Activated CD4-positive, alpha-beta T cell treated with anti-CD3 and anti-CD28 coated beads, Interleukin-2, amount 10 ng/mL, durations not matched to agents 7 days and 5 days (primary cell): ENCODE measurements around the gene PKDCC. TPM values are rescaled to one million over a fixed set of nuclear protein-coding genes. Genes with fewer than 3 reads are reported as not detected.
"Not testable (repeated sequence)": the region's sequence is repeated elsewhere in the genome, so short reads cannot be mapped to it uniquely, and the experiment has no call there.

Experiments
- CTCF ChIA-PET: fragments of 350-600 bp; sonication (Branson Sonifier 250); formaldehyde crosslinking; loops from one replicate; lab custom pipeline; 2021; ENCODE audit warnings: antibody characterized with exemption; lab: Charles Lee
- POLR2A ChIA-PET: fragments of 350-600 bp; sonication (Branson Sonifier 250); formaldehyde crosslinking; loops from one replicate; lab custom pipeline; 2021; ENCODE audit warnings: antibody characterized with exemption; lab: Charles Lee
- DNase-seq: peaks from one replicate; pipeline ENCODE4 v3.0.0-alpha.2; 2020
- H3K27ac Mint-ChIP-seq: one replicate; pipeline ENCODE4 v1.8.0; 2021; ENCODE audit warnings: mild to moderate bottlenecking, moderate library complexity, mixed read lengths
- H3K27me3 Mint-ChIP-seq: one replicate; pipeline ENCODE4 v1.8.0; 2021; ENCODE audit warnings: mixed read lengths
- H3K36me3 Mint-ChIP-seq: one replicate; pipeline ENCODE4 v1.8.0; 2021; ENCODE audit warnings: low read depth, mixed read lengths
- H3K4me1 Mint-ChIP-seq: one replicate; pipeline ENCODE4 v1.8.0; 2021; ENCODE audit warnings: mixed read lengths
- H3K4me3 Mint-ChIP-seq: one replicate; pipeline ENCODE4 v1.8.0; 2021; ENCODE audit warnings: mild to moderate bottlenecking, moderate library complexity, mixed read lengths
- H3K9me3 Mint-ChIP-seq: one replicate; pipeline ENCODE4 v1.8.0; 2021; ENCODE audit warnings: mixed read lengths
- total RNA-seq, 2 experiments: library from RNA; stranded (reverse); gene quantifications; one replicate each; pipeline ENCODE4 v1.2.3, GENCODE V29; 2021

The PKDCC gene
- total RNA-seq, 2 experiments from 2014 or later, result not detected

- H3K36me3 Mint-ChIP-seq, result no peaks in the 10 kb centered on the region
- no peaks in the 10 kb centered on the region for H3K4me1 Mint-ChIP-seq
- POLR2A ChIA-PET, result no interaction called here
- no peak for DNase-seq
- no peak overlapping the region for H3K4me3 Mint-ChIP-seq
- no peaks in the 10 kb centered on the region for H3K9me3 Mint-ChIP-seq
- CTCF ChIA-PET, result interaction anchor here (0.9 to 1.5 kb wide), 2 partner anchors 15 to 29 kb away, joined by 3 read pairs; partner anchors contain the start of gene PKDCC
- H3K27ac Mint-ChIP-seq, result no peak overlapping the region
- peaks cover 5% of the 10 kb centered on the region for H3K27me3 Mint-ChIP-seq
Observed at GRCh38 chr2:42032745-42033144, 15.1 kb upstream of the PKDCC start.

- H3K4me3 Mint-ChIP-seq, H3K27ac Mint-ChIP-seq, H3K36me3 Mint-ChIP-seq, H3K9me3 Mint-ChIP-seq, H3K27me3 Mint-ChIP-seq, H3K4me1 Mint-ChIP-seq, POLR2A ChIA-PET, DNase-seq: not testable (repeated sequence)
- CTCF ChIA-PET, result interaction anchor here (0.6 kb wide), 1 partner anchor 160 kb away, joined by 3 read pairs; no protein-coding TSS in a partner anchor
Observed at GRCh38 chr2:42034096-42034495, 13.7 kb upstream of the PKDCC start.

GRCh38 chr2:42035241-42035640, 12.6 kb upstream of the PKDCC start:
- no peak overlapping the region for H3K4me3 Mint-ChIP-seq
- ChIA-PET CTCF (interaction anchor here (0.6 kb wide), 1 partner anchor 11 kb away, joined by 3 read pairs; no protein-coding TSS in a partner anchor), POLR2A (no interaction called here)
- no peak for DNase-seq
- H3K36me3 Mint-ChIP-seq, result no peaks in the 10 kb centered on the region
- H3K27ac Mint-ChIP-seq, result no peak overlapping the region
- H3K9me3 Mint-ChIP-seq, result no peaks in the 10 kb centered on the region
- H3K4me1 Mint-ChIP-seq, result no peaks in the 10 kb centered on the region
- H3K27me3 Mint-ChIP-seq, result peaks cover 8% of the 10 kb centered on the region

GRCh38 chr2:42036413-42036812, 11.4 kb upstream of the PKDCC start:
- POLR2A ChIA-PET, result no interaction called here

GRCh38 chr2:42036940-42037339, 10.9 kb upstream of the PKDCC start:
- no peak for DNase-seq
- Mint-ChIP-seq H3K27me3 (peaks cover 5% of the 10 kb centered on the region), H3K4me1 (no peaks in the 10 kb centered on the region), H3K27ac (no peak overlapping the region), H3K4me3 (no peak overlapping the region), H3K9me3 (no peaks in the 10 kb centered on the region), H3K36me3 (no peaks in the 10 kb centered on the region)
- POLR2A ChIA-PET, result no interaction called here
- CTCF ChIA-PET, result interaction anchor here (1.1 kb wide), 1 partner anchor 17 kb away, joined by 3 read pairs; no protein-coding TSS in a partner anchor

More at GRCh38 chr2:42036413-42036812, 11.4 kb upstream of the PKDCC start:
- H3K9me3 Mint-ChIP-seq, result no peaks in the 10 kb centered on the region
- H3K4me3 Mint-ChIP-seq, result no peak overlapping the region
- H3K27ac Mint-ChIP-seq, result no peak overlapping the region
- peaks cover 10% of the 10 kb centered on the region for H3K27me3 Mint-ChIP-seq
- DNase-seq, result no peak
- H3K36me3 Mint-ChIP-seq, result no peaks in the 10 kb centered on the region
- CTCF ChIA-PET, result interaction anchor here (1.1 kb wide), 1 partner anchor 18 kb away, joined by 3 read pairs; no protein-coding TSS in a partner anchor
- no peaks in the 10 kb centered on the region for H3K4me1 Mint-ChIP-seq

- ChIA-PET CTCF (no interaction called here), POLR2A (no interaction called here)
- no peak overlapping the region for H3K27ac Mint-ChIP-seq
- H3K4me1 Mint-ChIP-seq, result no peaks in the 10 kb centered on the region
- no peaks in the 10 kb centered on the region for H3K36me3 Mint-ChIP-seq
- H3K27me3 Mint-ChIP-seq, result peaks cover 31% of the 10 kb centered on the region
- no peak for DNase-seq
- no peaks in the 10 kb centered on the region for H3K9me3 Mint-ChIP-seq
- H3K4me3 Mint-ChIP-seq, result no peak overlapping the region
Observed at GRCh38 chr2:42040643-42041278, 7.1 kb upstream of the PKDCC start.

- H3K4me3 Mint-ChIP-seq, result no peak overlapping the region
- DNase-seq, result no peak
- no peaks in the 10 kb centered on the region for H3K9me3 Mint-ChIP-seq
- H3K36me3 Mint-ChIP-seq, result no peaks in the 10 kb centered on the region
- H3K4me1 Mint-ChIP-seq, result no peaks in the 10 kb centered on the region
- H3K27ac Mint-ChIP-seq, result no peak overlapping the region
- ChIA-PET CTCF (no interaction called here), POLR2A (no interaction called here)
- peaks cover 36% of the 10 kb centered on the region for H3K27me3 Mint-ChIP-seq
Observed at GRCh38 chr2:42041377-42042127, 6.3 kb upstream of the PKDCC start.

- Mint-ChIP-seq H3K27me3 (peaks cover 43% of the 10 kb centered on the region), H3K9me3 (no peaks in the 10 kb centered on the region), H3K4me3 (no peak overlapping the region), H3K27ac (no peak overlapping the region), H3K36me3 (no peaks in the 10 kb centered on the region), H3K4me1 (no peaks in the 10 kb centered on the region)
- ChIA-PET POLR2A (no interaction called here), CTCF (no interaction called here)
- no peak for DNase-seq
Observed at GRCh38 chr2:42042631-42043355, 5.0 kb upstream of the PKDCC start.

- Mint-ChIP-seq H3K36me3 (no peaks in the 10 kb centered on the region), H3K27ac (no peak overlapping the region), H3K4me1 (no peaks in the 10 kb centered on the region), H3K4me3 (no peak overlapping the region), H3K27me3 (peaks cover 48% of the 10 kb centered on the region), H3K9me3 (no peaks in the 10 kb centered on the region)
- CTCF ChIA-PET, result interaction anchor here (1.3 to 1.4 kb wide), 2 partner anchors 12 to 166 kb away, joined by 3 to 4 read pairs; no protein-coding TSS in a partner anchor
- no peak for DNase-seq
- POLR2A ChIA-PET, result no interaction called here
Observed at GRCh38 chr2:42043789-42044394, 3.9 kb upstream of the PKDCC start.

GRCh38 chr2:42044939-42045338, 2.9 kb upstream of the PKDCC start:
- DNase-seq, result no peak
- Mint-ChIP-seq H3K36me3 (no peaks in the 10 kb centered on the region), H3K4me3 (no peak overlapping the region), H3K27me3 (peaks cover 58% of the 10 kb centered on the region), H3K27ac (no peak overlapping the region), H3K9me3 (no peaks in the 10 kb centered on the region), H3K4me1 (no peaks in the 10 kb centered on the region)
- ChIA-PET POLR2A (no interaction called here), CTCF (interaction anchor here (0.6 to 1.4 kb wide), 3 partner anchors 11 to 173 kb away, joined by 3 to 4 read pairs (median 3); no protein-coding TSS in a partner anchor)

GRCh38 chr2:42045352-42045751, 2.5 kb upstream of the PKDCC start:
- CTCF ChIA-PET, result interaction anchor here (1.0 kb wide), 1 partner anchor 22 kb away, joined by 3 read pairs; no protein-coding TSS in a partner anchor
- POLR2A ChIA-PET, result no interaction called here
- no peak overlapping the region for H3K4me3 Mint-ChIP-seq
- H3K36me3 Mint-ChIP-seq, result no peaks in the 10 kb centered on the region
- no peaks in the 10 kb centered on the region for H3K9me3 Mint-ChIP-seq
- H3K27me3 Mint-ChIP-seq, result peaks cover 58% of the 10 kb centered on the region
- DNase-seq, result no peak
- H3K27ac Mint-ChIP-seq, result no peak overlapping the region
- no peaks in the 10 kb centered on the region for H3K4me1 Mint-ChIP-seq
